Osteoblast (primary cell): ENCODE results near the gene ITGB2. TPM values are rescaled to one million over a fixed set of nuclear protein-coding genes. Genes with fewer than 3 reads are reported as not detected.

Experiments used
- DNase-seq: peaks from one replicate; pipeline ENCODE4 v3.0.0; 2011; ENCODE audit warnings: low spot score, mixed read lengths; ENCODE audit not compliant: insufficient read length; ENCODE audit errors: missing footprints
- H2AFZ ChIP-seq: 2 replicates; pipeline ENCODE4 v1.6.0; 2011; ENCODE audit warnings: mild to moderate bottlenecking, low read length
- H3K27ac ChIP-seq: 2 replicates; pipeline ENCODE4 v1.5.1; 2011; ENCODE audit warnings: mild to moderate bottlenecking, low read depth, low read length, moderate library complexity
- H3K27me3 ChIP-seq: 2 replicates; pipeline ENCODE4 v1.6.0; 2012; ENCODE audit warnings: mild to moderate bottlenecking, control low read depth, inconsistent platforms, low read length, moderate library complexity; ENCODE audit not compliant: insufficient read depth
- H3K36me3 ChIP-seq: 2 replicates; pipeline ENCODE4 v1.5.1; 2011; ENCODE audit warnings: mild to moderate bottlenecking, low read length, control low read depth, moderate library complexity; ENCODE audit not compliant: insufficient read depth
- H3K4me1 ChIP-seq: 2 replicates; pipeline ENCODE4 v1.5.1; 2011; ENCODE audit warnings: mild to moderate bottlenecking, low read length, control low read depth, moderate library complexity; ENCODE audit not compliant: insufficient read depth
- H3K4me2 ChIP-seq: 2 replicates; pipeline ENCODE4 v1.6.0; 2011; ENCODE audit warnings: mild to moderate bottlenecking, low read length; ENCODE audit not compliant: insufficient read depth
- H3K4me3 ChIP-seq: fragments of 200-600 bp; sonication (generic); 3 replicates; pipeline ENCODE4 v1.5.1; 2012; ENCODE audit warnings: mild to moderate bottlenecking, low read length, inconsistent platforms; ENCODE audit not compliant: insufficient read depth
- H3K79me2 ChIP-seq: 2 replicates; pipeline ENCODE4 v1.6.0; 2012; ENCODE audit warnings: mild to moderate bottlenecking, low read length, control low read depth, inconsistent platforms; ENCODE audit not compliant: insufficient read depth
- H3K9me3 ChIP-seq: 2 replicates; pipeline ENCODE4 v1.5.1; 2011; ENCODE audit warnings: low read depth, low read length, control low read depth
- H4K20me1 ChIP-seq: 2 replicates; pipeline ENCODE4 v1.6.0; 2012; ENCODE audit warnings: mild to moderate bottlenecking, low read length, control low read depth; ENCODE audit not compliant: insufficient read depth
- total RNA-seq: library from RNA; depleted of rRNA; stranded (reverse); fragments of >200 nt; gene quantifications from 2 replicates; pipeline ENCODE4 v1.2.3, GENCODE V29; 2012
- TF ChIP-seq, protein P1 (sequence below): IDR thresholded peaks from 2 replicates; pipeline ENCODE4 v1.5.1; 2011; ENCODE audit warnings: mild to moderate bottlenecking, low read depth, low read length, moderate library complexity; ENCODE audit errors: extremely low read depth

The ITGB2 gene
- total RNA-seq, 1 donor: 15.2 TPM

DNA sequence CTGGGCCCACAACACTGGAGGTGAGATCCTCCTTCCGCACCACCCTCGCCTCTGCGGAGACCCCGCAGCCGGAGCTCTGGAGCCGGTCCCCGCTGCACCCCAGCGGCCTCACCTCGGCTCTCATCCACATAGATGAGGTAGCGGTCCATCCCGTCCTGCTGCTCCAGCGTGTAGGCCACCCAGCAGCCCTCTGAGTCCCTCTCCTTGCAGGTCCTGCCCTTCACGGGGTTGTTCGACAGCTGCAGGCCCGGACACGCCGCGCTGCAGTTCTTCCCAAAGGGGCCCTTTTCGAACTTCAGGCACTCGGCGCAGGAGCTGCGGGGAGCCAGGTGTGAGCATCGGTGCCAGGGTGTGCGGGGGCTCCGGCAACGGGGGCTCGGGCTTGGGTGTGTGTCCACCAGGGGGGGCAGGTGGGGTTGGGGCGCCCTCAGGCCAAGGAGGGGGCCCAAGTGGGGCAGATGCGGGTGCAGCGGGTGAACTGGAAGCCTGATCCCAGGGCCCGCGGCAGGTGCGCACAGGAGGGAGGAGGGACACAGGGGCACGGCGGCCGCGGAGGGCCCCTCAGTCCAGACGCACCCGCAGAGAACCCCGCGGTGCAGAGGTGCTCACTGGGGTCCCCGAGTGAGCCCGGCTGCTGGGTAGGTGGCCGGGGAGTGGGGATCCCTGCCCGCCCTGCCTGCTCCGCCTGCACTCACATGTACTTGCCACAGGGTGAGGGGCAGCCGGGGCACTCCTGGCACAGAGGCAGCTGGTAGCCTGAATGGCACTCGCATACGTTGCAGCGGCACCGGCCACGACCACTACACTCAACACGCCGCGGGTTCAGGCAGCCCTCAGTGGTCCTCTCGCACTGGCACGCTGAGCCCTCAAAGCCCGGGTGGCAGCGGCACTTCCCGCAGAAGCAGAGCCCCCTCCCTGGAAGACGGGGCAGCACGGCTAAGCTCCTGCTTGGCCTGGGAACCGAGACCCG is 31.8 kb downstream of the ITGB2 start:
- no peak overlapping the region for H3K4me3 ChIP-seq
- no peak overlapping the region for H2AFZ ChIP-seq
- H3K4me1 ChIP-seq: no peaks in the 10 kb centered on the region
- no peaks in the 10 kb centered on the region for H4K20me1 ChIP-seq
- H3K36me3 ChIP-seq: no peaks in the 10 kb centered on the region
- H3K27ac ChIP-seq: no peak overlapping the region
- peak; percentile 72 for DNase-seq
- TF ChIP-seq, protein P1, sequence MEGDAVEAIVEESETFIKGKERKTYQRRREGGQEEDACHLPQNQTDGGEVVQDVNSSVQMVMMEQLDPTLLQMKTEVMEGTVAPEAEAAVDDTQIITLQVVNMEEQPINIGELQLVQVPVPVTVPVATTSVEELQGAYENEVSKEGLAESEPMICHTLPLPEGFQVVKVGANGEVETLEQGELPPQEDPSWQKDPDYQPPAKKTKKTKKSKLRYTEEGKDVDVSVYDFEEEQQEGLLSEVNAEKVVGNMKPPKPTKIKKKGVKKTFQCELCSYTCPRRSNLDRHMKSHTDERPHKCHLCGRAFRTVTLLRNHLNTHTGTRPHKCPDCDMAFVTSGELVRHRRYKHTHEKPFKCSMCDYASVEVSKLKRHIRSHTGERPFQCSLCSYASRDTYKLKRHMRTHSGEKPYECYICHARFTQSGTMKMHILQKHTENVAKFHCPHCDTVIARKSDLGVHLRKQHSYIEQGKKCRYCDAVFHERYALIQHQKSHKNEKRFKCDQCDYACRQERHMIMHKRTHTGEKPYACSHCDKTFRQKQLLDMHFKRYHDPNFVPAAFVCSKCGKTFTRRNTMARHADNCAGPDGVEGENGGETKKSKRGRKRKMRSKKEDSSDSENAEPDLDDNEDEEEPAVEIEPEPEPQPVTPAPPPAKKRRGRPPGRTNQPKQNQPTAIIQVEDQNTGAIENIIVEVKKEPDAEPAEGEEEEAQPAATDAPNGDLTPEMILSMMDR: no peak
- no peaks in the 10 kb centered on the region for H3K79me2 ChIP-seq
- H3K4me2 ChIP-seq: no peak overlapping the region
- H3K9me3 ChIP-seq: no peaks in the 10 kb centered on the region
- peaks cover 6% of the 10 kb centered on the region for H3K27me3 ChIP-seq

DNA sequence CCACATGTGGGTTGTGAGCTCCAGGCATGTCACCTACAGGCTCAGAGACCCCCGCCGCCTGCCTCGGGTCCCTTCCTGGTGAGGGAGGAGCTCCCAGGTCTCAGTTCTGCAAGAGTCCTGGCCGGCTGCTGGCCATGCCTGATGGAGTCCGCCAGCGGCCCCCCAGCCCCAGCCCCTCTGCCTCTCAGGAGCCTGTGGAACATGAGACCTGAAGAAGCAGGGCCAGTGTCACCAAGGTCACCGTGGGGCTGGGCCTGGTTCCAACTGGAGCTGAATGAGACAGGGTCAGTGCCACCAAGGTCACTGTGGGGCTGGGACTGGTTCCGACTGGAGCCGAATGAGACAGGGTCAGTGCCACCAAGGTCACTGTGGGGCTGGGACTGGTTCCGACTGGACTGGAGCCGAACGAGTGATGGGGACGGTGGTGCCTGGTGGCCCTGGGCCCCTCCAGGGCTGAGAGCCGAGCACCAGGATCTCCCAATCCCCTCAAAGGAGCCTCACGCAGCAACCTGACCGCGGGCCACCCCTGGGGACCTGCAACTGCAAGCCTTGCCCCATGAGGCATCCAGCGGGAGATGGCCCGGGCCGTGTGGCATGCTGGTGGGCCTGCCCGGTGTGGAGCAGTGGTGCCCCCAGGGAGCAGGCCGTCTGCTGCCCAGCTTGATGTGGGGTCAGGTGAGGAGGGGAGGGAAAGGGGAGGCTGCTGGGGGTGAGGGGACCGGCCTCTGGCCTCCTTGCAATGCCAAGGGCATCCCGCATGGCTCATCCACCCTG is 32.7 kb downstream of the ITGB2 start:
- H4K20me1 ChIP-seq: no peaks in the 10 kb centered on the region
- no peak overlapping the region for H3K27ac ChIP-seq
- no peaks in the 10 kb centered on the region for H3K9me3 ChIP-seq
- H3K4me1 ChIP-seq: no peaks in the 10 kb centered on the region
- no peak overlapping the region for H3K4me2 ChIP-seq
- no peak for DNase-seq
- H3K4me3 ChIP-seq: no peak overlapping the region
- H3K79me2 ChIP-seq: no peaks in the 10 kb centered on the region
- H3K36me3 ChIP-seq: no peaks in the 10 kb centered on the region
- TF ChIP-seq, protein P1: no peak
- H3K27me3 ChIP-seq: no peaks in the 10 kb centered on the region
- H2AFZ ChIP-seq: no peak overlapping the region

DNA sequence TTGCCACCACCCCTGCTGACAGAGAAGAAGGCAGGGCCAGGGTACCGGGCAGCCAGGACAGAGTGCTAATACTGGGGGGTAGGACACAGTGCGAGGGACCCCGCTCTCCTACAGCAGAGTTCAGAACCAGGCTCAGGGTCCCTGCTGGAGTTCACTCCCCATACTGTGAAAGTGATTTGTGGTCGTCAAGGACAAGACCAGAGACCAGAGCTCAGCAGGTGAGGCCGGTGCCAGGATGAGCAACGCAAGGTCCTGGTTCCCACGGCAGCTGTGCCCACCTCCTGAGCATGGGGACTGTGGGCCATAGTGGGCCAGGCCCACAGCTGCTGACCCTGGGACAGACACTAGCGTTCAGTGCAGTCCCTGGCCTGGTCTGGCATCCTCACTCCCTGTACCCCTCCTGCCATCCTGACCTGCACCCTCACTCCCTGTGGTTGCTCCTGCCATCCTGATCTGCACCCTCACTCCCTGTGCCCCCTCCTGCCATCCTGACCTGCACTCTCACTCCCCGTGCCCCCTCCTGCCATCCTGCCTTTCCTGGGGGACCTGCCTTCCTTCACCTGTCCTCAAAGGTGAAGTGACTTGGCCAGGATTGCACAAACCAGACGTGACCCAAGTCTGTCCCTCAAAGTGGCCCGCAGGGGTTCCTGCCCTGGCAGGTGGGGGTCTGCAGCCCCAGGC is 33.4 kb downstream of the ITGB2 start:
- no peak overlapping the region for H2AFZ ChIP-seq
- H3K27ac ChIP-seq: no peak overlapping the region
- no peaks in the 10 kb centered on the region for H3K27me3 ChIP-seq
- no peaks in the 10 kb centered on the region for H3K36me3 ChIP-seq
- DNase-seq: peak; percentile 78
- no peak overlapping the region for H3K4me2 ChIP-seq
- H3K79me2 ChIP-seq: no peaks in the 10 kb centered on the region
- no peaks in the 10 kb centered on the region for H4K20me1 ChIP-seq
- TF ChIP-seq, protein P1: no peak
- H3K4me1 ChIP-seq: no peaks in the 10 kb centered on the region
- no peaks in the 10 kb centered on the region for H3K9me3 ChIP-seq
- no peak overlapping the region for H3K4me3 ChIP-seq
